Activated B cell treated with CpG ODN at 0.5 μM for 24 hours (primary cell): ENCODE results near the gene EYS. TPM values are rescaled to one million over a fixed set of nuclear protein-coding genes. Genes with fewer than 3 reads are reported as not detected.

Experiments used
- ATAC-seq: fragments of 200-7000 bp; cut with Tn5 transposase; one replicate; pipeline ENCODE4 v1.10.0; 2021; ENCODE audit warnings: low read depth, mild to moderate bottlenecking, moderate library complexity
- CTCF ChIA-PET: fragments of 350-600 bp; sonication (Branson Sonifier 250); formaldehyde crosslinking; loops from one replicate; lab custom pipeline; 2021; ENCODE audit warnings: antibody characterized with exemption; lab: Charles Lee
- POLR2A ChIA-PET: fragments of 350-600 bp; sonication (Branson Sonifier 250); formaldehyde crosslinking; loops from one replicate; lab custom pipeline; 2021; ENCODE audit warnings: antibody characterized with exemption; lab: Charles Lee
- DNase-seq: peaks from one replicate; pipeline ENCODE4 v3.0.0; 2022
- H3K27ac Mint-ChIP-seq: one replicate; pipeline ENCODE4 v1.8.0; 2020; ENCODE audit warnings: mixed read lengths
- H3K27me3 Mint-ChIP-seq: one replicate; pipeline ENCODE4 v1.8.0; 2021; ENCODE audit warnings: mixed read lengths
- H3K36me3 Mint-ChIP-seq: one replicate; pipeline ENCODE4 v1.8.0; 2021; ENCODE audit warnings: low read depth, mixed read lengths
- H3K4me1 Mint-ChIP-seq: one replicate; pipeline ENCODE4 v1.8.0; 2021; ENCODE audit warnings: mixed read lengths
- H3K4me3 Mint-ChIP-seq: one replicate; pipeline ENCODE4 v1.8.0; 2020; ENCODE audit warnings: mild to moderate bottlenecking, mixed read lengths
- H3K9me3 Mint-ChIP-seq: one replicate; pipeline ENCODE4 v1.8.0; 2020; ENCODE audit warnings: mixed read lengths
- intact Hi-C: fragments of 100-400 bp; cut with micrococcal nuclease; formaldehyde crosslinking; loops from one replicate; pipeline ENCODE4 v1.15.1; 2024
- total RNA-seq: library from RNA; stranded (reverse); gene quantifications from 2 replicates; pipeline ENCODE4 v1.2.3, GENCODE V29; 2022
- TF ChIP-seq, protein P1 (sequence below): fragments of 200-600 bp; IDR thresholded peaks from one replicate; pipeline ENCODE4 v1.8.0; 2022; ENCODE audit warnings: antibody characterized with exemption, mild to moderate bottlenecking

Gene EYS
- total RNA-seq, 1 donor from 2014 or later, result not detected

DNA sequence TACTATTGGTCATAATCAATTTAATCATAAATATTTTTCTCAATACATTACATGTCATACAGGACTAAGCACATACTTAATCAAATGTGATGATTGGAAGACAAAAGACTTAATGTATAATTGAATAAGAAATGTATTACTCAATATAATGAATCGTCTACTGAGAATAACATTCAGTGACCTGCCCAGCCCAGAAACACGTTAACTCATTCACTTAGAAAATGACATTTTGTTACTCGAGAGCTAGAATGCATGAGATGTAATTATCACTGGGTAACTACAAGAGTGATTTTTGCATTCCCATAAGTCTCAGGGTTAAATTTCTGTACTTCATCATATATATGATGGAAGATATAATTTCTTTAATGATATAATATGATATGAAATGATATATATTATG lies 444.8 kb downstream of the EYS start:
- Mint-ChIP-seq H3K4me1 (no peaks in the 10 kb centered on the region), H3K27ac (no peak overlapping the region), H3K27me3 (no peaks in the 10 kb centered on the region), H3K4me3 (no peak overlapping the region), H3K9me3 (peaks cover 10% of the 10 kb centered on the region), H3K36me3 (no peaks in the 10 kb centered on the region)
- no peak for DNase-seq
- intact Hi-C loops, result no loop called here
- POLR2A ChIA-PET, result no interaction called here
- TF ChIP-seq, protein P1, sequence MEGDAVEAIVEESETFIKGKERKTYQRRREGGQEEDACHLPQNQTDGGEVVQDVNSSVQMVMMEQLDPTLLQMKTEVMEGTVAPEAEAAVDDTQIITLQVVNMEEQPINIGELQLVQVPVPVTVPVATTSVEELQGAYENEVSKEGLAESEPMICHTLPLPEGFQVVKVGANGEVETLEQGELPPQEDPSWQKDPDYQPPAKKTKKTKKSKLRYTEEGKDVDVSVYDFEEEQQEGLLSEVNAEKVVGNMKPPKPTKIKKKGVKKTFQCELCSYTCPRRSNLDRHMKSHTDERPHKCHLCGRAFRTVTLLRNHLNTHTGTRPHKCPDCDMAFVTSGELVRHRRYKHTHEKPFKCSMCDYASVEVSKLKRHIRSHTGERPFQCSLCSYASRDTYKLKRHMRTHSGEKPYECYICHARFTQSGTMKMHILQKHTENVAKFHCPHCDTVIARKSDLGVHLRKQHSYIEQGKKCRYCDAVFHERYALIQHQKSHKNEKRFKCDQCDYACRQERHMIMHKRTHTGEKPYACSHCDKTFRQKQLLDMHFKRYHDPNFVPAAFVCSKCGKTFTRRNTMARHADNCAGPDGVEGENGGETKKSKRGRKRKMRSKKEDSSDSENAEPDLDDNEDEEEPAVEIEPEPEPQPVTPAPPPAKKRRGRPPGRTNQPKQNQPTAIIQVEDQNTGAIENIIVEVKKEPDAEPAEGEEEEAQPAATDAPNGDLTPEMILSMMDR, result no peak
- ATAC-seq, result no peak
- CTCF ChIA-PET, result no interaction called here

DNA sequence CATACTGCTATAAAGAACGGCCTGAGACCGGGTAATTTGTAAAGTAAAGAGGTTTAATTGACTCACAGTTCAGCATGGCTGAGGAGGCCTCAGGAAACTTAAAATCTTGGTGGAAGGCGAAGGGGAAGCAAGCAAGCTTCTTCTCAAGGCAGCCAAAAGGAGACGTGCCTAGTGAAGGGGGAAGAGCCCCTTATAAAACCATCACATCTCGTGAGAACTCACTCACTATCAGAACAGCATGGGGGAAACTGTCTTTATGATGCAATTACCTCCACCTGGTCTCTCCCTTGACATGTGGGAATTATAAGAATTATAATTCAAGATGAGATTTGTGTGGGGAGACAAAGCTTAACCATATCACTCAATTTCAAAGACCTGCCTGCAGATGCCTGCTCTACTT lies 447.0 kb downstream of the EYS start:
- intact Hi-C loops, result no loop called here
- CTCF ChIA-PET, result no interaction called here
- H3K9me3 Mint-ChIP-seq, result peaks cover 17% of the 10 kb centered on the region
- no peak for ATAC-seq
- no peak overlapping the region for H3K4me3 Mint-ChIP-seq
- TF ChIP-seq, protein P1, result no peak
- H3K27ac Mint-ChIP-seq, result no peak overlapping the region
- H3K4me1 Mint-ChIP-seq, result no peaks in the 10 kb centered on the region
- H3K27me3 Mint-ChIP-seq, result no peaks in the 10 kb centered on the region
- H3K36me3 Mint-ChIP-seq, result no peaks in the 10 kb centered on the region
- POLR2A ChIA-PET, result no interaction called here
- no peak for DNase-seq

DNA sequence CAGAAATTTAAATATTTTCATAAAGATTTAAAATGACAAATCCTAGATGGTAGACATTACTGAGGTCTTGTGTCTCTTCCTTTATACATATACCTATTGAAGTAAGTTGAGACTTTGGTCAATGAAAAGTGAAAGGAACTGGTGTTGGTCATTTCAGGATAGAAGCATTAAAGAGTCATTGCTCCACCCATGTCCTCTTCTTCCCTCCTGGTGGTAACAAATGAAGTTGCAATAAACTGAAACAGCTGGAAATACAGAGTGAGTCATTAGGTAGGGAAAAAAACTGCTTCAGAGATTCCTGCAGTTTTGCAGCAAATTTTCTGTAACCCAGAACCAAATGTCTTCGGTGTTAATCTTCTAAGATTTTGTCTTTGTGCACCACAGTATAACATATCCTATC lies 448.0 kb downstream of the EYS start:
- ChIA-PET POLR2A (no interaction called here), CTCF (no interaction called here)
- no peaks in the 10 kb centered on the region for H3K27me3 Mint-ChIP-seq
- H3K36me3 Mint-ChIP-seq, result no peaks in the 10 kb centered on the region
- TF ChIP-seq, protein P1, result no peak
- intact Hi-C loops, result no loop called here
- H3K4me1 Mint-ChIP-seq, result no peaks in the 10 kb centered on the region
- peaks cover 17% of the 10 kb centered on the region for H3K9me3 Mint-ChIP-seq
- no peak overlapping the region for H3K27ac Mint-ChIP-seq
- ATAC-seq (no peak), DNase-seq (no peak)
- H3K4me3 Mint-ChIP-seq, result no peak overlapping the region

DNA sequence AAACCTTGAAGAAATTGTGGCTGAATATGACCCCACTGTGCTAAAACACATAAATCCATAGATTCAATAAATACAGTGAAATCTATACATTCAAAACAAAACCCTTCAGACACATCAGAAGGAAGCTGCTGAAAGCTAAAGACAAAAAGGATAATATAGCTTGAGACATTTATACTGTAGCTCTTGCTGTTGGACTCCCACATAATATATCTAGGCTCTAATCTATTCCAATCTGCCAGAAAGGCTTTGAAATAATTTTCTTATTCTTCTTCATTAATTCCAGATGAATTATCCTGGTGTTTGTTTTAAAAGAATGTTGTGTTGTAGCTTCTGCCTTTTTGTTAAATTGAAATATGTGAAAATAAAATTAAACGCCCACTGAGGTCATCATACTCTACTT lies 454.0 kb downstream of the EYS start:
- POLR2A ChIA-PET, result no interaction called here
- H3K9me3 Mint-ChIP-seq, result peaks cover 11% of the 10 kb centered on the region
- H3K27me3 Mint-ChIP-seq, result no peaks in the 10 kb centered on the region
- H3K27ac Mint-ChIP-seq, result no peak overlapping the region
- CTCF ChIA-PET, result no interaction called here
- no peak overlapping the region for H3K4me3 Mint-ChIP-seq
- no peaks in the 10 kb centered on the region for H3K4me1 Mint-ChIP-seq
- TF ChIP-seq, protein P1, result no peak
- ATAC-seq, result no peak
- intact Hi-C loops, result no loop called here
- H3K36me3 Mint-ChIP-seq, result no peaks in the 10 kb centered on the region
- DNase-seq, result no peak

DNA sequence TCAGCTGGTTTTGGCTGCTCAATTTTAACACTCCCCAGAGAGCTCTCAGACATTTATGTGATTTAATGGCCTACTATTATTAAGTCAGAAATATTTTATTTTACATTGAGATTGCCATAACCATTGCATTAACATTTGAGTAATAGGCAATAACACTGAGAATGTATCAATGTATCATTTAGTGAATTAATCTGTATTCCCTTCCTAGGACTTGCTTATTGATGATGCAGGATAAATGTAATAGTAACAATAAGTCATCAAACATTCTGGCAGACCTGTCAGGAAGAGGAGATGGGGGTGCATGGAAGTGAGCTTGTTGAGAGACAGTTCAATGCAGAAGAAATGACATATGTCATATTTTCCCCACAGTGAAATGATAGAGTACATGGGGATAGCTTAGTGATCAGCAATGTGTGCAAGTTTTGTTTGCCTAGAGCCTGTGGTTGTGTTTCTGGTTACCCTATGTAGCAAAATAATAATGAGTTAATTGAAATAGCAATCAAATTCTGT lies 458.9 kb downstream of the EYS start:
- Mint-ChIP-seq H3K9me3 (peaks cover 2% of the 10 kb centered on the region), H3K27ac (no peak overlapping the region), H3K27me3 (no peaks in the 10 kb centered on the region), H3K4me3 (no peak overlapping the region), H3K36me3 (no peaks in the 10 kb centered on the region), H3K4me1 (no peaks in the 10 kb centered on the region)
- intact Hi-C loops, result no loop called here
- ATAC-seq (no peak), DNase-seq (no peak)
- ChIA-PET POLR2A (no interaction called here), CTCF (no interaction called here)
- TF ChIP-seq, protein P1, result no peak
